Measurements from ENCODE around the gene APLNR.

Gene APLNR

GRCh38 chr11:57219021-57219627 is 17.9 kb downstream of the APLNR start:
- in situ Hi-C loops (cut with HindIII; ENCODE audit: low sequenced_read_pairs) = no loop called here

DNA sequence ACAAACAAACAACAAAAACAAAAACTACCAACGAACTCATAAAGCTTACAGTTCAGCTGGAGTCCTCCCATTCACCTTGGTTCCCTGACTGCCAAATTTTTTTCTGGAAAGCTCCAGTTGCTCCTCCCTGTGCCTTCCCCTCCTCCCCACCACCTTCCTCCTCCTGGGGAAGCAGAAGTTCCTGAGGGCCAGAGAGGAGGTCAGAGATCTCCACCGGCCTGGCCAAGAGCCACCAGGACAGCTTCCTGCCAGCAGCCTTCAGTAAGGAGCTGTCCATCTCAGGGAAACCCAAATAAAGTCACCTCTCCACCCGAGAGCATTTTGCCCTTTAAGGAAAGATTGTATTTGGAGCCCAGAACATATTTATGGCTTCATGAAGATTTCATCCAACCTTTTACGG is 20.0 kb downstream of the APLNR start:
- in situ Hi-C loops (cut with HindIII; ENCODE audit: low sequenced_read_pairs) = no loop called here

DNA sequence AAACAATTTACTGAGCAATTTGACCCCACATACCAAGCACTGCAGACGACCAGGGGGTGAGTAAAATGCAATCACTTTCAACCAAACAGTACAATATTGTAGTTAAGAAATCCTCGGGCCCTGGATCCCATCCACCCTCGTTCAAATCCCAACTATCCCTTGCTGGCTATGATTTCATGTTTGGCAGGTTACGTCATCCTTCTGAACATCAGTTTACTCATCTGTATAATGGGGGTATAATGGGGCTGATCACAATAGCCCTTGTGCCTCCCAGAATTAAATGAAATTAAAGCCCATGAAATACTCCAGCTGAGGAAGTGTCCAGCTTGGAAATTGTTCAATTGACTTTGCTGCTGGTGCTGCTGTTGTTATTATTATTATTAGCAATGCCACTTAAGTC is 20.6 kb downstream of the APLNR start:
- in situ Hi-C loops (cut with HindIII; ENCODE audit: low sequenced_read_pairs) = no loop called here

DNA sequence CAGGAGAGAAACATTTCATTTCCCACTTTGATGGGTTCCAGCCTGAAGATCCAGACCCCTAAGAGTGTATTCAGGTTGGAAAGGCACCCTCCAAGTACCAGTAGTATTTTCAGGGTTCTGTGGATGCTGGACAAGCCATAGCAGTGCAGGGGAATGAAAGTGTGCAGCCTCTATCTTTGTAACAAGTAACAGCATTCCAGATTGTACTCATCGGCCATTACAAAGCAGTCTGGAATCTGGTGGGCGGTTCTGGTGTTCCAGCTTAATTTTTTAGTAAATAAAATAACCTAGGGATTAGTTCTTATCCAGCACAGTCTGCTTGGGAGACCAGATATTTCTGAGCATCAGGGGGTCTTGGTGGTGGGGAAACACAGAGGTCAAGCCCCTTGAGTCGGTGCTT is 22.6 kb downstream of the APLNR start:
- in situ Hi-C loops (cut with HindIII; ENCODE audit: low sequenced_read_pairs) = no loop called here

GRCh38 chr11:57214098-57214417 is 23.0 kb downstream of the APLNR start:
- in situ Hi-C loops (cut with HindIII; ENCODE audit: low sequenced_read_pairs) = no loop called here

DNA sequence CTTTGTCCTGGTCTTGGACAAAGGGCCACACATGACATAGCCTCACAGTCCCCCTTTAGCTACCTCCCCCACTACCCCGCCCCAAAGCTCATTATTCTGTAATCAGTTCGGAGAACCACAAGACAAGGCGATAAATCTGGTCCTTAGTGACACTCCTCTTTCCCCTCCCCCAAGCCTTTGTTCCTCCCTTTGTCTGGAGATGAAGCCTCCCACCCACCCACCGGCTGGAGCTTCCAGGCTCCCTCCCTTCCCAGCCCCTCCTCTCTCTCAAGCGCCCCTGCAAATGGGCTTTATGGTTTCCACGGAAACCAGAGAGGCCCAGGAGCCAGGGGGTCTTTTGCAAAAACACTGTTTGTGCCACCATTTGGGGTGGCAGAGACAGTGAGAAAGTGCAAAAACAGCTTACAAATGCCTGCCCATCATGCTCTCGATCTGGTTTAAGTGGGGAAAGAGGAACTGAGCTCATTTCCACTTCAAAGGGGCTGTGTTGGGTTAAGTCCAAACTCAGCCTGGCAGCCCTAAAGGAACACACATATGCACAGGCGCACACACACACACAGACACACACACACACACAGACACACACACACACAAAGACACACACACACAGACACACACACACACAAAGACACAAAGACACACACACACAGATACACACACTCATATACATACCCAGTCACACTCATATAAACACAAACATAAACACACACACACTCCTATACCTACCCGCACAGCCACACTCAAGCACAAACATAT is 23.5 kb downstream of the APLNR start:
- in situ Hi-C loops (cut with HindIII; ENCODE audit: low sequenced_read_pairs) = no loop called here

DNA sequence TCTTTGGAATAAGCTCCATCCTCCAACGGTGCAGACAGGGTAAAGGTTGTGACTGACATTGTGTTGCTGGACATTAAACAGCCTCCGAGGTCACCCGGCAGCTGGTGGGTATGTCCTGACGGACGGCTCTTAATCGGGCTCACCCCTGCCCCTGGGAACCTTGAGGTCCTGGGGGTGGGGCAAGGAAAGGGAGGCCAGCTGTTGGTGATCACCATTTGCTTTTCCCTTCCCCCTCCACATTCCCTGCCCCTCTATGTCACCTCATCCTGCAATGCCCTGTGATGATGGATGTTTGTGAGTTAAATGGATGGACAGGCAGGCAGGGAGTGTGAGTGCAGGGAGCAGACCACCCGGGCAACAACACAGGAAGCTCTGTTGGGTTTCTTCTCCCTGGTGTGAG is 26.3 kb downstream of the APLNR start:
- in situ Hi-C loops (cut with HindIII; ENCODE audit: low sequenced_read_pairs) = no loop called here

- in situ Hi-C loops (cut with HindIII; ENCODE audit: low sequenced_read_pairs) = no loop called here
Observed at GRCh38 chr11:57207168-57207567, 29.9 kb downstream of the APLNR start.

DNA sequence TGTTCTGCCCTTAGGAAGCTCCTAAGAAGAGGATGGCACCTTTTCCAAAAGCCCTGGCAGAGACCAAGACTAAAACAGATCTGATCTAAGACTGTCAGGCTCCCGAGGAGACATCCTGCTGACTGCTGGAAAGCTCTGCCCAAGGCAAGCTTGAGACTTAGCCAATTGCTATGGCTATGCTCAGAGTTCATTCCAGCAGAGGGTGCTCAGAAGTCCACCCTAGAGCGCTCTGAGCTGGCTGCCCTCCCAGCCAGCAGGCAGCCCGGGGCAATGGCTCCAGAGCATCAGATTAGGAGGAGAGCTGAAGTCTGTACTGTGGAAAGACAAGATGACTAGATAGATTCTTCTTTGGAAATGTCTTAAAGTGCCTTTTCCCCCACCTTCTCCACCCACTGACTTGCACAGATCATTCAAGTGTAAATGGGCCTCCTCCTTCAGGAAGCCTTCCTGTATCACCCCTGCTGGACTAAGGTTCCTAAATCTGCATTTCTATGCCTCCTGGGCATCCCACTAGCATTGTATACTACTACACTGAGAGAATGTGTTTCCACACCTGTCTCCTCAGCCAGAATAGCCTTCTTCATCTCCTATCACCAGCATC is 31.9 kb downstream of the APLNR start:
- in situ Hi-C loops (cut with HindIII; ENCODE audit: low sequenced_read_pairs) = no loop called here

GRCh38 chr11:57203882-57204480 is 33.1 kb downstream of the APLNR start:
- in situ Hi-C loops (cut with HindIII; ENCODE audit: low sequenced_read_pairs) = no loop called here

DNA sequence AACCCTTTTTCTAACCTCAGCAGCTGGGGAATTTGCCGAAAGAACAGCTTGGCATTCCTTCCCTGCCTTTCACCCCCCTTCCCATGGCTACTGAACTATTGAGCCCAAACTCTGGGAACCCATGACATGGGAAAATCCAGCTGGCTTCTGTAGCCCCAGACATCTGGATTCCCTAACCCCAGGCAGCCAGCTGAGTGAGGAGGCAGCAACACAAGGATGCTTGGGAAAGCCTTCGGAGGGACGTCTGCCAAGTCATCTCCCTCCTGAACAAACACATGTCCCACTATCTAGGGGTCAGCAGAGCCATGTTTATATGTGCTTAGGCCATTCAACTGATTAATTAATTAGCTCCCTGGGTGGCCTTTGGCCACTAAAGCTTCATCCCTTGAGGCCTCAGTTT is 33.7 kb downstream of the APLNR start:
- in situ Hi-C loops (cut with HindIII; ENCODE audit: low sequenced_read_pairs) = no loop called here

DNA sequence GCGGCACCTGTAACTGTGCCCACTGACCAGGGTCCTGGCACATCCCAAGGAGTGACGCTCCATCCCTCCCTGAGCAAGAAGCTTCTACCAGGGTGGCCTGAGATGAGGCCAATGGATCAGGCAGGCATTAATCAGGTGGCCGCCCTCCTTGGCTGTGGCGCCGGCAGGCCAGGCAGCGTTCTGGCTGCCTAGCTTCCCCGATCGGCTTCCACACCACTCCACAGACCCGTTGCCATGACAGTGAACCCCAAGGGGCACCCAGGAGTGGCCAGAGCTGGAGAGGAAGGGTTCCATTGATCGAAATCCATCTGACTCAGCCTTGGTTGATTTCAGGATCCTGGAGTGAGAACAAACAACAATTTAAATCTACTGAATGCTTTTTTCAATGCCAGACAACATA is 34.8 kb downstream of the APLNR start:
- in situ Hi-C loops (cut with HindIII; ENCODE audit: low sequenced_read_pairs) = no loop called here

DNA sequence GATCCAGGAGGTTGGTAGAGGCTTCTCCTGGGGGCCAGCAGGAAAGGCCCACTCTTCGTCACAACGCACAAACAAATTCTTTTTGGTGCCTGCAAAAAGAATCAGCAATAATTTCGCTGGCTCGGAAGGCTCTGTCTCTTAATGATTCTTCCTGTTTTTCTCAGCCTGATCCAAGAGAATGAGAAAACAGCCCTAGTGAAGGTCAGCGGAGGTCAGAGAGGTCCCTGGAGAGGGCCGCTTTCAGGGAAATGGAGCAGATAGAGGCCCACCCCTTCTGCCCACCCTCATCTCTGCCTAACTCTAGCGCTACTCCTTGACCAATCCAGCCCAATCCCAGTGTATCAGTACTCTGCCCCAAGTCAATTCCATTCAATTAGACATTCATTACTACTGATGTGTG is 36.1 kb downstream of the APLNR start:
- in situ Hi-C loops (cut with HindIII; ENCODE audit: low sequenced_read_pairs) = no loop called here

- in situ Hi-C loops (cut with HindIII; ENCODE audit: low sequenced_read_pairs) = no loop called here
Observed at GRCh38 chr11:57199330-57199729, 37.7 kb downstream of the APLNR start.

GRCh38 chr11:57197762-57198161 is 39.3 kb downstream of the APLNR start:
- in situ Hi-C loops (cut with HindIII; ENCODE audit: low sequenced_read_pairs) = no loop called here

GRCh38 chr11:57196596-57196995 is 40.5 kb downstream of the APLNR start:
- in situ Hi-C loops (cut with HindIII; ENCODE audit: low sequenced_read_pairs) = no loop called here

- in situ Hi-C loops (cut with HindIII; ENCODE audit: low sequenced_read_pairs) = no loop called here
Observed at GRCh38 chr11:57192316-57192715, 44.7 kb downstream of the APLNR start.

GRCh38 chr11:57191311-57192219 is 45.5 kb downstream of the APLNR start:
- in situ Hi-C loops (cut with HindIII; ENCODE audit: low sequenced_read_pairs) = no loop called here

DNA sequence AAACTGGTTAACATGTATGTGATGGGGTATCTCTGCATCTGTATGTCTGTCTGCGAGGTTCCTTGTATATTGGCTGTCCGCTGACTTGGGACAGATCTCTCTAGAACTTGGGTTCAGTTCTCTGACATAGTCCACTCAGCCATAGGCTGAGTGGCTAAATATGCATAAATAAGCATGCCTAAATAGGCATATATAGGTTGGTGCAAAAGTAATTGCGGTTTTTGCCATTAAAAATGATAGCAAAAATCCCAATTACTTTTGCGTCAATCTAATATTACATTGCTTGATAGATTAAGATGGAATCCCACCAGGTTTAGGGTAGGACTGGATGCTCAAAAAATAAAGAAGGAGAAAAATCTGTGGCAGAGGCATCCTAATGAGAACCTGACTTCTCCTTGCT is 46.5 kb downstream of the APLNR start:
- in situ Hi-C loops (cut with HindIII; ENCODE audit: low sequenced_read_pairs) = no loop called here
